GM18526 (cell line): ENCODE data around the gene ACOX2.

Experiments used
- POLR2A ChIP-seq: IDR thresholded peaks from 3 replicates; pipeline ENCODE4 v1.6.1; 2011; ENCODE audit not compliant: insufficient read length; ENCODE audit errors: extremely low read depth

ACOX2 gene

GRCh38 chr3:58536501-58537411 is at the start of gene ACOX2:
TSS of gene ACOX2 (minus strand) at chr3:58537190. CDS start at chr3:58535106, 2,084 bp downstream.
- no peak for TF ChIP-seq POLR2A

DNA sequence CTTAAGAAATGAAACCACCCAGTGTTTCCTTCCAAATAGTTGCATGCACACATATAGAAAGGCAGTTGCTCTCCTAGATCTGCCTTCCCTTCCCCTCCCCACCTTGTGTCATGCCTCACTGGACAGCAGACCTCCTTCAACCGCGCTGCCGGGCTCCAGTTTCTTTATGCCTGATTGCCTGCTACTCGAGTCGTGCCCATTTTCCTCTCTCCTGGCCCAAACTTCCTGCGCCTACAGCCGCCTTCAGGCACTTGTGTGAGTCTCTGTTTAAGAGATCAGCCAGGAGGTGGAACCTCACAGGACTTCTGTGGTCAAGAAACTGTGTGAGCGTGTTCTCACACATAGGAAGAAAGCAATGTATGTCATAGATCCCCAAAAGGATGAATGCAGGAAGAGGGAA is 49.0 kb upstream of the ACOX2 start:
- no peak for TF ChIP-seq POLR2A

GRCh38 chr3:58585005-58585786 is 48.2 kb upstream of the ACOX2 start:
- no peak for TF ChIP-seq POLR2A

DNA sequence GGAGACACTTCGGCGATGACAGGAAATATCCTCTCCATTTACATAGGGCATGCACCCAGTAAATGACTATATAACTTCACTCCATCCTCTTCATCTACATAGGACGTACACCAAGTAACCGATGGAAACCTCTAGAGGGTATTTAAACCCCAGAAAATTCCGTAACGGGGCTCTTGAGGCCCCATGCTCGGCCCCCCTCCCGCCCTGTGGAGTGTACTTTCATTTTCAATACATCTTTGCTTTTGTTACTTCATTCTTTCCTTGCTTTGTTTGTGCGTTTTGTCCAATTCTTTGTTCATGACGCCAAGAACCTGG is 47.7 kb upstream of the ACOX2 start:
- TF ChIP-seq POLR2A = no peak

GRCh38 chr3:58581328-58582091 is 44.5 kb upstream of the ACOX2 start:
- no peak for TF ChIP-seq POLR2A

GRCh38 chr3:58580826-58581327 is 43.9 kb upstream of the ACOX2 start:
- TF ChIP-seq POLR2A = no peak

DNA sequence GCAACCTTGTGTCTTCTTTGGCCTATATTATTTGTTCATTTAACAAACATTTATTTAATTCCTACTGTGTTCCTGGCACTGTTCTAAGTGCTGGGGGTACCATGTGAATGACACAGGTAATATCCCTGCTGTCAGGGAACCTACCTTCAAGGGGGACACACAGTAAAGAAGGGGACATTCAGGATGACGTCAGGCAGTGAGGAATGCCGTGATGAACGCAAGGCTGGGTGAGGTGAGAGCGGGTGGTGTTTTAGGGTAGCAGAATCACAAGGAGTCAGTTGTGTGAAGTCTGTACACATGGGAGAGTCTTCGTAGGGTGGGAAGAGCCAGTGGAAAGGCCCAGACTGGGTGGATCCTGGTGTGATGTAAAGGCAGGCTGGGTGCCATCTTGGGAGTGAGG is 41.9 kb upstream of the ACOX2 start:
- TF ChIP-seq POLR2A = no peak

DNA sequence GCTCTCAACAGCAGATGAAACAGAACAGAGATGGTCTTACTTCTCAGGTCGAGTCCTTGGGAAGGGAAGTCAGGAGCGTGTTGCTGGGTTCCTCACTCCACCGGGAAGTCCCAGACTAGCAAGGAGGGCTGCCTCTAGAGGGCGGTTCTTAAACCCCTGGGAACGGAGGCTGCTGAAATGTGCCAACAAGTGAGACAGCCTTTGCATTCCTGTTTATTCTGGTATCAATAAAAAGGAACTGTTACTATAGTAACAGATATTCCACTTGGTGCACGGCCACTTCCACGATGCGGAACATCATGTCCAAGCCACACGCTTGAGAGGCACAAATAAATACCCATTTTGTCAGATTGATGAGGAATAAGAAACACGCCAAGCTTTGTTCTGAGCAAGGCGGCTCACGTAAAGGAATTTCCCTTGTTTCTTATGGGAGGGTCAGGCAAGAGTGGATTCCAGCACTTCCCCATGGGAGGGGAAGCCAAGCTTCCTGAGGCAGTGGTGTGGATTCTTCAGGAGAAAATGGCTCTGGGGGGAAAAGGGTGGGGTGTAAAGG is 40.4 kb upstream of the ACOX2 start, which contains the start of gene FAM107A:
TSS of gene FAM107A (minus strand) at position 123 of the 553 bp plus-strand sequence. CDS start 7,531 bp downstream, outside the sequence.
- no peak for TF ChIP-seq POLR2A

GRCh38 chr3:58576716-58577115 is 39.7 kb upstream of the ACOX2 start:
- TF ChIP-seq POLR2A = no peak

DNA sequence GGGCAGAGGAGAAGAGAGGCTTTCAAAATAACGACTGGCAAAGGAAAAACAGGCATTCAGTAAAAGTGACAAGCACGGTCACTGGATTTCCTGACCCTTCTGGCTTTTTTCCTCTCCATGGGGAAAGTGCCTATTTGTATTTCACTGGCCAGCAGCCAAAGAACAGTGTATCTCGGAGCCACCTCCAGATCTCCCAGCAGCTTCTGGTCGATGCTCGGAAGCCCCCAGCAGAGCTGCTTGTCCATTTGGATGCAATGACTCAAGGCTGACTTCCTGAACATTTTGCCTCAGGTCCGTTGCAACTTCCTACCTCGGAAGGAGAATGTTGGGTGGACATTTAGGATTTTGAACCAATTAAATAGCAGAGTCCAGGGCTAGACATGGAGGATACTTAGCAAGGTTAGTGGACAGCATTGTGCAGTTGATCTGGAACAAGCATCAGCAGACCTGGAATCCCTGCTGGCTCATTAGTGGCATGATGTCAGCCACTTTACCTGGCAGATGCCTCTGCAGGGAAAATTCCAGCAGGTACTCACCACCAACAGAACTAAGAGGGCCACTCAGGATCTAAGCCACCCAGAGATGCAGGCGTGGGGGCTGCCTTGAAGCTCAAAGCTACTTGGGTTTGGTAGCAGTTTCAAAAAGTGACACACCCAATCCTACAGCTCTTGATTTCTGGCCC is 39.1 kb upstream of the ACOX2 start:
- no peak for TF ChIP-seq POLR2A

DNA sequence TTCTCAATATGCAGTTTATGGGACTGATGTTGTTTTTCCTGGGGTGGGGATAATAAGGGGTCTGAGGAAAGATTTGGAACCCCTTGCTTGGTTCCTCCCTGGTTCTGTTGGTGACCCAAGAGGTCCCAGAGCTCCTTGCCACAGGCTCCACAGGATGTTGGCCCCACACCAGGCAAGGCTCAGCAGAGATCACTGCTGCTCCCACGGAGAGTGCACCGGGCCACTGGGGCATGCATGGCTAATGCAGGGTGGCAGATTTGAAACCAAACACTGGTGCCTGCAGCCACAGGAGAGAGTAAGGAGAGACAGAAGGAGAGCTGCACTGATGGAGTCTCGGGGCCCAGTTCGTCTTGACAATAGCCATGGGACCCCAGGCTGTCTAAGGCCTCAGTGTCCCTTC is 37.7 kb upstream of the ACOX2 start:
- no peak for TF ChIP-seq POLR2A

GRCh38 chr3:58574106-58574505 is 37.1 kb upstream of the ACOX2 start:
- TF ChIP-seq POLR2A = no peak

DNA sequence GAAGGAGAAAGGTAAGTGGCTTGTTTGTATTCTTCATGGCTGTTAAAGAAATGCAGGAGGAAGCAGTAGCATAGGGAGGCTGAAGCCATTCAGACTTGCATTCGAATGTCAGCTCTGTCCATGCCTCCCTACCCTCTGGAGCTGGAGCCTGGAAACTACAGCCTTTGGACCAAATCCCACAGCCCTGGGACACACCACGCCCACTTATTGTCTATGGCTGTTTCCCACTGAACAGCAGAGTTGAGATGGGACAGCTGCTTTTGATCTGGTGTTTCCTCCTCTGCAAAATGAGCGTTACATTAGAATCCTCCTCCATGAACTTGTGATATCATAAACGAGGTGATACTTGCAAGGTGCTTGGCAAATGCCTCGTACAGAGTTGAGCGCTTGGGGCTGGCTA is 36.6 kb upstream of the ACOX2 start:
- no peak for TF ChIP-seq POLR2A

DNA sequence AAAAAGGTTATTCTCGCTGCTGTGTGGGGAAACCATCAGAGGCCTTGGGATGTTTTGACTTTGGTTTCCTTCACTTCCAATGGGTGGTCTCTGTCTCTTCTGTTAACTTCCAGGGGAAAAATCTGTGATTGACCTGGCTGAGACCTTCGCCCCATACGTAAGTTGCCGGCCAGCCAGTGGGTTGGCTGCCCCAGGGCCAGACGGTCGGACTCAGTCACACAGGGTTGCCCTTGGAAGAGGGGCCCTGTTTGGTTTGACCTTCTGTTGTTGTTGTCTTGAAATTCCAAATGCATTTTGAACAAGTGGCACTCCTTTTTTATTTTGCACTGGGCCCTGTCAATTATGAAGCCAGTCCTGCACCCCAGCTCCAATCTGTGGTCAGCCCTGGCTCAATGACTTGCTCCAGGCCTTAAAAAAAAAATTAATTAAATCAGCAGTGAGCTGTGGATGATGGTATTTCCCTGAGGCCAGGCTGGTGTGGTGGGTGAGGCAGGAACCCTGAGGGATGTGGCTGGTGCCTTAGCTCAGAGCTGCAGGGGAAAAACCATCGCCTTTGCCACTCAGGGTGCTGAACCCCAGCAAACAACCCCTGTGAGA is 35.7 kb upstream of the ACOX2 start:
- no peak for TF ChIP-seq POLR2A
